M059J (cell line): Measurements from ENCODE around the gene NSG1. TPM values are rescaled to one million over a fixed set of nuclear protein-coding genes. Genes with fewer than 3 reads are reported as not detected.
"Not testable (repeated sequence)": the region's sequence is repeated elsewhere in the genome, so short reads cannot be mapped to it uniquely, and the experiment has no call there.

Experiments
- DNase-seq: peaks from one replicate; pipeline ENCODE4 v3.0.0-alpha.2; 2012; ENCODE audit warnings: low read depth
- total RNA-seq: library from RNA; depleted of rRNA; stranded (reverse); fragments of >200 nt; shearing (Covaris generic); gene quantifications from 2 replicates; pipeline ENCODE4 v1.2.3, GENCODE V29; 2014

NSG1 gene
- total RNA-seq, 1 experiment from 2014 or later: 0.20 TPM

GRCh38 chr4:4433941-4434340 is 47.0 kb downstream of the NSG1 start:
- DNase-seq: no peak

GRCh38 chr4:4436244-4436823 is 49.4 kb downstream of the NSG1 start:
- no peak for DNase-seq

GRCh38 chr4:4437798-4438470 is 51.0 kb downstream of the NSG1 start:
- no peak for DNase-seq

- no peak for DNase-seq
Measured at GRCh38 chr4:4438891-4439290, 52.0 kb downstream of the NSG1 start.

GRCh38 chr4:4439782-4440181 is 52.9 kb downstream of the NSG1 start:
- DNase-seq: peak; percentile 6

GRCh38 chr4:4440333-4441061 is 53.6 kb downstream of the NSG1 start:
- peak; percentile 16 for DNase-seq

GRCh38 chr4:4443821-4444220 is 56.9 kb downstream of the NSG1 start:
- peak; percentile 88 for DNase-seq

- peak; percentile 18 for DNase-seq
Measured at GRCh38 chr4:4446434-4446833, 59.5 kb downstream of the NSG1 start.

- no peak for DNase-seq
Measured at GRCh38 chr4:4455210-4455865, 68.4 kb downstream of the NSG1 start.

GRCh38 chr4:4456351-4456750 is 69.4 kb downstream of the NSG1 start:
- peak; percentile 65 for DNase-seq

- no peak for DNase-seq
Measured at GRCh38 chr4:4456816-4457578, 70.1 kb downstream of the NSG1 start.

- peak; percentile 82 for DNase-seq
Measured at GRCh38 chr4:4457803-4458553, 71.1 kb downstream of the NSG1 start.

- DNase-seq: no peak
Measured at GRCh38 chr4:4459181-4459580, 72.3 kb downstream of the NSG1 start.

- DNase-seq: no peak
Measured at GRCh38 chr4:4460759-4461158, 73.9 kb downstream of the NSG1 start.

- DNase-seq: no peak
Measured at GRCh38 chr4:4461178-4461577, 74.3 kb downstream of the NSG1 start.

- no peak for DNase-seq
Measured at GRCh38 chr4:4461850-4462249, 74.9 kb downstream of the NSG1 start.

- no peak for DNase-seq
Measured at GRCh38 chr4:4462970-4463369, 76.1 kb downstream of the NSG1 start.

- not testable (repeated sequence) for DNase-seq
Measured at GRCh38 chr4:4465238-4465637, 78.3 kb downstream of the NSG1 start.
